ENCODE results near the gene TPM3.

DNA sequence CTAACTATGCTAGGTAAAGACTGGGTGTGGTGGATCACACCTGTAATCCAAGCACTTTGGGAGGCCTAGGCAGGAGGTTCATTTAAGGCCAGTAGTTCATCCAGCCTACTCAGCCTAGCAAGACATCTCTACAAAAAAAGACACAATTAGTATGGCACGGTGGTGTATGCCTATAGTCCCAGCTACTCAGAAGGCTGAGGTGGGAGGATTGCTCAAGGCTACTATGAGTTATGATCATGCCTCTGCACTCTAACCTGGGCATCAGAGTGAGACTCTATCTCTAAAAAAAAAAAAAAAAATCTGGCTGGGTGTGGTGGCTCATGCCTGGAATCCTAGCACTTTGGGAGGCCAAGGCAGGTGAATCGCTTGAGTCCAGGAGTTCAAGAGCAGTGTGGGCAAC lies 58.6 kb downstream of the TPM3 start:
- TF ChIP-seq EZH2 (IDR thresholded peaks at IDR 0.05; ENCODE audit: insufficient read depth, poor library complexity, severe bottlenecking): no peak
- no peak for TF ChIP-seq EZH2phosphoT487 (IDR thresholded peaks at IDR 0.05; ENCODE audit: insufficient read depth, low read depth)

Data from GM23248 (cell line).